Stimulated activated CD8-positive, alpha-beta memory T cell treated with anti-CD3 and anti-CD28 coated beads, Interleukin-4, amount 100 ng/mL, for 4 hours (primary cell): ENCODE data around the gene DENND1A.
"Not testable (repeated sequence)": the region's sequence is repeated elsewhere in the genome, so short reads cannot be mapped to it uniquely, and the experiment has no call there.

ENCODE experiments used
- DNase-seq, 2 donors: peaks; one replicate each; pipeline ENCODE4 v3.0.0-alpha.2; 2020; ENCODE audit warnings: low read depth in 2 of 2, low spot score in 1 of 2

DENND1A gene

DNA sequence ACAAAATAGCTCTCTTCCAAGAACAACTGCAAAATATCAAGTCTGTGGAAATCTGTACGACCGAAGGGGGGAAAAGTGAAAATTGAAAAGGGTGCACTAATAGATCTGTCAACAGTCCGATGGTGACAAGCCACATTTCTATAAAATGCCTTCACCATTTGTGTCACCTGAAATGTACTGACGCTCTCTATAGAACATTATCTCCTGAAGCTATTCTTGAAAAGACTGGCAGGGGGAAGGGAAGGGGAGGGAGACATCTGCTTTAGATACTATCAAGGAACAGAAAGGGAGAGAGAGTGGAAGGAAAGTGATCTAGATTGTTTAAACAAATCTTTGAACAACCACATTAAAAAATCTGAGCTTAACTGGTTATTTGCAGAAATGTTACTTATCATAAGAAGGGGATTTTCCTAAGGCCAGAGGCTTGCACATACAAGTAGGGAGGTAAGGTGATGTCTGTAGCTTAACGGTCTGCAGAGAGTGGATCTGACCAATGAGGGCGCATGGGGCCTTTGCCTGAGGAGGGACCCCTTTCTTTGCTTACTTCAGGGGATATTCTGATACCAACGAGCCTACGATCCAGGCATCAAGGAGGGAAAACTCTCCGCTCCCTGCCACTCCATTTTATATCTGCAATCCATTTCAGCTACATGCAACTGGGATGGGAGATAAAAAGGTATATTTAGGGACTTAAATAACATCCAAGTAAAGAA lies 481.8 kb downstream of the DENND1A start:
- DNase-seq: no peak

DNA sequence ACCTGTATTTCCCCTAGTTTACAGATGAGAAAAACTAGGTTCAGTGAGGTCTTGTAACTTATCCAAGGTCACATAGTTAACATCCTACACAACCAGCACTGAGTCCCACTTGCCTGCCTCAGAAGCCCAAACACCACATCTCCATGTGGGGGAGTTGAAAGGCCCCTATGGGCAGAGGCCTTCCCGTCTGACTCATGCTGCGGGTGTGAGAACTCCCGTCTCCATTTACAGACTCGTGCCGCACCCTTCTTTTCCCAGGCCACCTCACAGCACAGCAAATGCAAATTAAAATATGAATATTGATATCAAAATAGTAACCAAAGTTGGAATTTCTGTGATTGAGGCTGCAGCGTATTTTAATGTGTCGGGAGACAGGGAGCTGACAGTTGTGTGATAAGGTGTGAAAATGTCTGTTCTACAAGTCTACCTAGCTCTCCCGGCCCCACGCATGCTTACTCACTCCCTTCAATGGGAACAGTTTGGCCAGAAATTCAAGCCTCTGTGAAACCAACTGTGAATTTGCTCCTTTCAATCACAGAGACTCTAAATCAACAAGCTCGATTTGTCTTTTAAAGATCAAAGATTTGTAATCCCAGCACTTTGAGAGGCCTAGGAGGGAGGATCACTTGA lies 483.8 kb downstream of the DENND1A start:
- no peak for DNase-seq

DNA sequence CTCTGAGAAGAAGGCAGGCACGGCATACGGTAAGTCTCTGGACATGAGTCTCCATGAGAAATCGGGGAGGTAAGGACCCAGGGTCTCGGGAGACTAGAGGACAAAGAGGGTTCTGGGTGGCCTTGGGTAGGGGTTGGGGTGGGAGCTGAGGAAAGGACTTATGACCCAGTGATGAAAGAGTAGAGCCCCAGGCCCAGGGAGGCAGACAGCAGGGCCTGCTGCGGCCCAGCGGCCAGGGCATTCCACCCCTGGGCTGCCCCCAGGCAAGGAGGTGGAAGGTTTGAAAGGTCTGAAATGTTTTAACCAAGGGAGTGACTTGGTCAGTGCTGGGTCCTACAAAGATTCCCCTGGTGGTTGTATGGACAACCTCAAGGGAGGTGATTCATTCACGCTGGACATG lies 484.8 kb downstream of the DENND1A start:
- no peak for DNase-seq

DNA sequence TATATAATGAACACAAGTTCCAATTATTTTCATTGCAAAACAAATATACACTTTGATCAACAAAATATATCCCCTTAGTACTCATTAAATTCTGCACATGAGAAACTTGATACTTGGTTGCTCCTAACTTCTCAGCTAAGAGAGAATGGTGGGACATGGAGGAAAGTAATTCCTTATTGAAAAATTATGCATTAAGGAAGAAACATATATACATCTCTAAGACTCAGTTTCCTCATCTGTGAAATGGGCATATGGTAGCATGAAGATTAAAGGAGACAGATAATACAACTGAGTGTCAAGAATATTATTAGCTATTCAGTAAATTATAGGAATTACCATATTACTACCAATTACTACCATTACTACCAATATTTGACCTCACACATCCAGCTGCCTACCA lies 488.2 kb downstream of the DENND1A start:
- DNase-seq: no peak

DNA sequence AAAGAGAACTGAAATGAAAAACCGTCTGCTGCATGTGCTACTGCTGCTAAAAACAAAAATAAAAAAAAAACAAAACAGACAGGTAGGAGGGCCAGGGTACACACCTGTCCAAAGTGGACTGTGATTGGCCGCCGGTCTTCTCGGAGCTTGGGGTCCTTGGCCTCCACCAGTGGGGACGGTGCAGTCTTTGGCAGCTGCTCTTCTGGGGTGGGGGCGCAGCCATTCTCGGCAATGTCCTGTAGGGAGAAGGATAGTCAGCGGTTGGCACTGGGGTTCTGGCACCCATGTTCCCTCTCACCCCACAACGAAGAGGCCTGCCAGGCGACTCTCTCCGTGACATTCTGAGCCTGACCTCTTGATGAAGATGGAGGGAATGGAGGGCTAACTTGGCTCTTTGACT lies 489.7 kb downstream of the DENND1A start:
- no peak for DNase-seq

DNA sequence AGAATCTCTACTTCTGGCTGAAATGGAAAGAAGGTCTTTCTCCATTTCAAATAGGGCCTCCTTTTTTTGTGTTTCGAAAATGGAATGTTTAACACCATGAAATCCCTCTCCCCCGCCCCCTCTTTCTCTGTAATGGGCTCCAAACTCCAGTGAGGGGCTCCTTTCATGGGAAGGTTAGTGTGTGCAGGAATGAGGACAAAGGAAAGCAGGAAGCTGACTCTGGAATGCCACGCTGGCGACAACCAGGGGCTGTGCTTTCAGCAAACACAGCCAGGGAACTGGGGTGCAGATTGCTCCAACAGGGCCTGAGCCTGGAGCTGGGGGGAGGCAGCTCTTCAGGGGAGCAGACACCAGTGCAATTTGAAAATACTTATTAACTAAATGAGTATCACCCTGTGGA lies 491.1 kb downstream of the DENND1A start:
- DNase-seq: no peak

DNA sequence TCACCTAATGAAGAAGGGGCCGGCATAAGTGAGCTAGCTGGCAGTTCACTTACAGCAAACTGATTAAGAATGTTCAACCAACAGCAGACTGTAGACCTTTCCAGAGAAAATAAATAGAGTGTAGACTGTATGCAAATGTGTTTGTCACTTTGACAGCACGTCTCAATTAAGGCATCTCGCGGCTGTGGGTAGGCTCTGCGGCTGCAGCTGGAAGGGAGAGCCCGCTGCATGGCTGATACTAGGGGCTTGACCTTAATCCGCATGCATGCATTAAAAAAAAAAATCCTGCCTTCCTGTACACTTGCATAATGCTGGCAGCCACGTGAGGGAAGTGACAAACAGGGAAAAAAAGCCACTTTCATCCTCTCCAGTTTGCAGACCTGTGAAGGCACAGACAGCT lies 491.6 kb downstream of the DENND1A start:
- no peak for DNase-seq

DNA sequence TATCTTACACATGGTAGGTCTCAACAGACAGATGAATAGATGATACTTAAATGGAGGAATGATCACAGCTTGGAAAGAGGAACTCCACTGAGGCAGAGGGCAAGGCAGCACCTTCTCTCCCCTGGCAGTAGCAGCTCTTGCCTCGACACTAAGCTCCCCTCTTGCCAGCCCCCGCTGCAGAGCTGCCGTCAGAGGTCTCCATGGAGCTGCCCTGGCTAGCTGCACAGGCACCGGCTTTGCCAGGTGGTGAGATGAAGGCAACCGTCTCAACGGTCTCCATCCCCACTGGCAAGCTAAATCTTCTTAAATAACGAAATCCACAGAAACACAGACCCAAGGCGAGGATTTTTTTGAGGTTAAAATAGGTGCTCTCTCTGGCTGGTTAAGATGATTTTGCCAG lies 492.7 kb downstream of the DENND1A start:
- DNase-seq: no peak

DNA sequence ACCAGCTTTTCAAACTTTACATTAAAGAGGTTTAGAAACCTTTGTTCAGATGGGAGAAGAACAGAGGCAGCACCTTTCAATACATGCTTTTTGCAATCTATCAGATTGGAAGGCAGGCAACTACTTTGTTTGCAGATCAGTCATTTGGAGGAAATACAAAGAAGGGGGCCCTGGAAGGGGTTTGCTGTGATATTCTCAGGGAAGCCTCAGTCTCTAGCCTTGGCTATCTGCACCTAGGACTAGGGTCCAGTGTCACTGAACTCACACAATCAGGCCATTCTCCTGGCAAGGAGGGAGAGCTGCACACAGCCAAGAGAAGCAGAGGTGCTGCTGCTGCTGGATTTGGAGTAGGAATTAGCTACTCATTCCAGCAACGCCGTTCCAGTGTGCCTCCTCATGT lies 494.5 kb downstream of the DENND1A start:
- DNase-seq: no peak

DNA sequence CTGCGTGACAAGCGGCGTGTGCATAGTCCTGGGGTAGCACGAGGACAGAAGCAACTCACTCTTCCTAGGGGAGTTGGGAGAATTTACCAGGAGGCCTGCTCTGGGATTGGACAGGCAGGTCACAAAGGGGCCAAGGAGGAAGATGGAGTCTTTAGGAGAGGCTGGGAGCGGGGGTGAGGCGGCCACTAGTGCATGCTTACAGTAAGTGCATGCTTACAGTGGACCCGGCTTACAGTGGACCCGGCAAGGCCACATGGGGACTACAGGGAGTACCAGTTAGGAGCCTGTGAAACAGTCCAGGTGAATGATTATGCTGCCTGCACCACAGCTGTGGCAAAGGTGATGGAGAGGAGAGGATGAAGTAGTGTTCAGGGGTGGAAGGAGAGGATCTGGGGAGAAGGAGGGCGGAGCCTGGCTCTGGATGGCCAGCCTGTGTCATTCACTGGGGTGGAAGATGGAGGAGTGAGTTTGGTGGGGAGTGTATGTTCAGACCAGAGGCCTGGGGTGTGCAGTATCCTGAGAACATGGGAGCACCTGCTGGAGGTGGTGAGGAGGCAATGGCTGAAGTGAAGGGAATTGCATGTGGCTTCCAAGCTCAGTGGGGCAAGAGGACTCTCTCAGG lies 495.2 kb downstream of the DENND1A start:
- DNase-seq: no peak

DNA sequence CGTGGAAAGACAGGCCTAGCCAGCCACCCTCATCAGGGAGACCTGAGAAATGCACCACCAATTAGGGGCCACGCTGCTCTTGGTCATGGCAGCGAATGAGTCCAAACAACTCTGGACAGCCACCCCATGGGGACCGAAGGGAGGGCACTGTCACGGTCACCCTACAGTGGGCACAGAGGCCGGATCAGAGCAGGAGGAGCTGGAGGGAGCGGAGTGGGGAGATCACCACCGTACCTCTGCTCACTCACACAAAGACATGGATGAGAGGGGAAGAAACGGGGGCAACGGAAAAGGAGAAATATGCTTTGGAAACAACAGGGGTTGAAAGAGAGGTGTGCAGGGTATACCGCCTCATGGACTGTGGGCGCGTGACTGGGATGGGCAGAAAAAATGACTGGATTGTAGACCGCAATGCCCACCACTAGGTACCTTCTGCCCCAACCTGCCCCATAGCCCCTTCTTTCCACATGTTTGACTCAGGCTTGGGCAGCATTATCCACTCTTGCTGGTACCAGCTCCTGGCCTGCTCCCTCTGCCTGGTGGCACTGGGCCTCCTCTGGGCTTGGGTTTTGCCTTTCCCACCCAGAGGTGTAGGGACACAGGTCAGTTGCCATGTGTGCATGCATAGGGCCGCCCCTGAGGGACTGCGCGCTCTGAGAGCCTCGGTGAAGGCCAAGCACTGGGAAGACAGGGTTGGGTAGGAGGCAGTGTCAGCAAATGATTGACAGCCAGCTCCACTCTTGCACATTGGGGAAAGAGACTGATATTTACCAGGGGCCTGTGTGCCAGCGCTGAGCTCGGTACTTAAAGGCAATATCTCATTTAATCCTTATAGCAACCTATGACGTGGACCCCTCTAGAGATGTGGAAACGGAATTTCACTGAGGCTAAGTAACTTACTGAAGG lies 497.3 kb downstream of the DENND1A start:
- no peak for DNase-seq

DNA sequence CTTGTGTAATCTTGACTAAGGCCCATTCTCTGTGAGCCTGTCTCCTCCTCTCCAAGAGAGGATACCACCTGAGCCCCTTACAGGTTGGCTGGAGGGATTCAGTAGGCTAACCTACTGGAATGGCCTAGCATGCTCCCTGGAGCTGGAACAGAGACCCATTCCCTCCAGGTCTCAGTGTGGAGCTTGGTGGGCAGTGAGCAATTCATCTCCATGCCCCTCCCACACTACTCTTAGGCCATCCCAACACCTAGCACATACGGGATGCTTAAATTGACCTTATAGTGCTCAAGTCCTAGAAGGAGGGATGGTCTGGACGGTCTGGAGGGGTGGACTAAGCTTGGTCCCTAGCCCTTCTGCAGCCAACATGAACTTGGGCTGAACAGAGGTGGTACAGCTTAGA lies 498.3 kb downstream of the DENND1A start:
- DNase-seq: no peak

DNA sequence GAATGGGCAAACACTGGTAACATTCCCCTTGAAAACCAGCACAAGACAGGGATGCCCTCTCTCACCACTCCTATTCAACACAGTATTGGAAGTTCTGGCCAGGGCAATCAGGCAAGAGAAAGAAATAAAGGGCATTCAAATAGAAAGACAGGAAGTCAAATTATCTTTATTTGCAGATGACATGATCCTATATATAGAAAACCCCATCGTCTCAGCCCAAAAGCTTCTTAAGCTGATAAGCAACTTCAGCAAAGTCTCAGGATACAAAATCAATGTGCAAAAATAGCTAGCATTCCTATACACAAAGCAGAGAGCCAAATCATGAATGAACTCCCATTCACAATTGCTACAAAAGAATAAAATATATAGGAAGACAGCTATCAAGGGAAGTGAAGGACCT lies 501.5 kb downstream of the DENND1A start:
- DNase-seq: not testable (repeated sequence)

DNA sequence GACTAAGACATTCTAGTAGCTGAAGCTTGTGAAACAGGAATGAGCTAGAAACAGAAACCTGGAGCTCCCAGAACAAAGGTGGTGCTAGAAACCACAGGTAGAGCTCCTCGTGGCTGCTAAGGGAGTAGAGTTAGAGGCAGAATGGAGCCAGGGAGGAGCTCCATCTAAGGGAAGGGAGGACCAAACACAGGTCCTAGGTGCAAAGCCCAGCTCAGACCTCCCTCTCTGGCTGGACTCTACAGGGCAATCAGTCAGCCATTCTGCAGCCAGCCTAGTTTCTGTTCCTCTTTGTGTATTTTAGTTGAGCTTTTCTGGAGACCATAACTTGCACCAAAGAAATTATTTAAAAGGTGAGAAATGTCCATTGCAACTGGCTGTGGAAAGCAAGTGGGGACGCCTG lies 503.5 kb downstream of the DENND1A start:
- no peak for DNase-seq

DNA sequence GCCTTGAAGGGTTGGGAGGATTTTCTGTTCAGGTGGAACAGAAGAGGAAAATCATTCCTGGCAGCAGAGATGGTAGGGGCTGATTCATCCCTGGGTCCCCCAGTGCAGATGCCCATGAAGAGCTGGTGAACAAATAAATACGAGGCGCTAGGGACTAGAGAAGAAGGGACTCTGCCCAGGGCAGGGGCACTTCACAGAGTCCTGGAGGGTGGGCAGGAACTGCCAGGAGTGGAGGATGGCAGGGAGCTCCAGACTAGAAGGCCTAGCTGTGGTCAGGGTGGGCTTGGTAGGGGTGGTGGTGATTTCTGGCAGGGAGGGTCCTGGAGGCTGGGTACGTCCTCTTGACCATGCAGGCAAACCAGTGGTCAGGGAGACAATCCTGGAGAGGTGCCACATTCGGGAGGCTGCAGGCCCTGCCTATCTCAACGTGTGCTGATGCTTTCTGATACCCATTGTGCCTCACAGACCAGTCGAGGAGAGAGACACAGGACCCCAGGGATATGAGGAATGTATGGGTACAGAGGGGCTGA lies 504.0 kb downstream of the DENND1A start:
- no peak for DNase-seq

DNA sequence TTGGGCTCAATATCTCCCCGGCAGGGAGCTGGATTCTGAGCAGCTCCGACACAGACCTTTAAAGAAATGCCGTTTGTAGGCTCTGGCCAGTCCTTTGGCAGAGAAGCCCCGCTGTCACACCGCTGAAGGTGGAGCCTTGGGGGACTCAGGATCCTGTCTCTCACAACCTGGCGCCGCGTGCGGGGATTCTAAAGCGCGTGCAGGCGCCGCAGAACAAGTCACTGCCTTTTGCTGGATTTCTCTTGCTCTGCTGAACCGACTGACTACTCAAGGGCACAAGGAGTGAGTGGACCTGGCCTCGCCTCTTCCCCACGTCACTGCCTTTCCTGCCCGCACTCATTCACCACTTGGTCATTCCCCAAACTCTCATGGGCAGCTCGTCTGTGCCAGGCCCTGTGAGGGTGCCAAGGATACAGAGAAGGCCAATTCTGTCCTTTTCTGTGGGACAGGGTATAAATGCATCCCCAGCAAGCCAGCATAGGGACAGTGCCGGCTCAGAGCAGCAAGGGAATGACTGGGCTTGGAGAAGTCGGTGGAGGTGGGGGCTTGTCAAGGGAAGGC lies 504.6 kb downstream of the DENND1A start:
- DNase-seq: no peak

DNA sequence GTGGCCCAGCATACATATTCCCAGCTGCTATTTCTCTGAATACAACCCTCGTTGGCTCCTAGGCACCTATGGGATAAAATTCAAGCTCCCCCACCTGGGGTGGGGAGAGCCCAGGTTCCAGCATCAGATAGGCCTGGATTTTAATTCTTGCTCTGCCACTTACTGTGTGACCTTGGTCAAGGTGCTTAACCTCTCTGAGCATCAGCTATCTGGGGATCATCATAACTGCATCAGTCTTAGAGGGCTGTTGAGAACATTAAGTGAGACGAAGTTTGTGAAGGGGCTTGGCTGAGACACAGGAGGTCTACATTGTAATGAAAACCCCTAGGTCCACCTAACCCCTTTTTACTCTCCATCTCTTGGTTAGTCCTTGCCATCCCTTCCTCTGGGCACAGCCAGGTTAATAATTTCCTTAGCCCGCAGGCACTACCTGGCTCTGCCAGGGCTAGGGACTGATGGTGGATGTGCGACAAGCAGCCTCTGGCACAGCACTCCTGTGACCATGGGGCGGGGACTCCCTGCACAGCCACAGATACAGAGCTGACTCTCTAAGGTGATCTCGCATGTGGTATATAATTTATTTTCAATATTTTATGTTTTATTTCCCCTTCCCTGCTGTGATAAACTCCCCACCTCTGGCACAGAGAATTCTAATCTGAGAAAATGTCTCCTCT lies 505.2 kb downstream of the DENND1A start:
- DNase-seq: no peak

DNA sequence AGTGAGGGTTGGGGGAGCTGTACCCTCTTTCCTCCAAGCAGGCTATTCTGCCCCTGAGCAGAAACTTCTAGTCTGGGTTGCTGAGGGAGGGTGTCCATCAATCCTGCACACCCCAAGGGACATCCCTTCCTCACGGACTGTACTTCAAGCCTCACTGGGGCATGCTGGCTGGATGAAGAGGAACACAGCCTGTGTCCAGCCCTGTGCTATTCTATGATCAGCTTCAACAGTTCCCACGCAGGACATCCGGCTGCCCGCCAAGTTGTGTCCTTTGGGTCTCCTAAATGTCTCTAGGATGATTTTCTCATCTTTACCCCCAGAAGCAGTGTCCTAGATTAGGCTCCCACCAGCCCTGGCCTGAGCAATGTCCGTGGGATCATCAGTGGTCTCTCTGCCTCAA lies 505.8 kb downstream of the DENND1A start:
- DNase-seq: no peak

DNA sequence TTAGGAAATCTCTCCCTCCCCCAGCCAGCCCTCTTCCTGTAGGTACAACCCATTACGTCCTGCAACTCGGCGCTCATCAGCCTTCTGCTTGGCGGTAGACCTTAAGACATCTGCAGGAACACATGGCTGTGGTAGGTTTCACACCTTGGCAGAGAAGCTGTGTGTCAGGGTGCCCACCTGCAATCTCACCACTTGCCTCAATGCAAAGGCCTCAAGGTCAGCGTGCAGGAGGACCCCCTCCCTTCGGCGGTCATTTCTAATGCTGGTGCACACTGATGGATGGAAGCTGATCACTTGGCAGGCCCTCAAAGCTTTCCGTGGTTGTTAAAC lies 506.6 kb downstream of the DENND1A start:
- no peak for DNase-seq

DNA sequence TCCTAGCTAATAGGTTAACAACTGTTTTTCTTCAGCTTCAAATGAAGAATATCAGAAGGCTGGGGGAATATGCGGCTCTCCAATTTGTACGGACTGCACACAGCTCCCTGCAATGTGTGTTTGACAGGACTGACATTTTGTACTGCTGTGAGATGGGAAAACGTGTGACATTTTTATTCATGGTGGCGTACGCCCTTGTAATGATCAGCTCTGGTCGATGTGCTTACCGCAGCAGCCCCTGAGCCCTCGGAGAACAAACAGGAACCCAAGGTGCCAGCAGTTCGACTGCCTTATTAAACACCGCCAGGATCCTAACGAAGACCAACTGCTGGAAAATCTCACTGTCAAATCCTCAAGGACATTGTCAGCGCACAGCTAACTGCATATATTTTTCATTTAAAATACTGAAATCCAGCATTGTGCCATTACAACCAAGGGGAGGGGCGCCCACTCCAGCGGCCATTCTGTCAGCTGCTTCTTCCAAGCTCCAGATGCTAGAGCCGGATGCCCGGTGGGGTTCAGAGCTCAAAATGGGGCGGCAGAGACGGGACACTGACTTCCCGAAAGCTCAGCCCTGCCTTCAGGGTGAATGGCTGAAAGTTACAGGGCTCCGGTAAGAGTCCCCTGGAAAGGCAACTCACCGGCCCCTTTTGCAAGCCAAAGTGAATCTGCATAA lies 507.2 kb downstream of the DENND1A start:
- no peak for DNase-seq
